HepG2 (cell line): Measurements from ENCODE around the gene MMD2. TPM values are rescaled to one million over a fixed set of nuclear protein-coding genes. Genes with fewer than 3 reads are reported as not detected.

Source experiments
- CREB1 ChIP-seq, 2 experiments: fragments of 450-650 bp in 1 of 2; IDR thresholded peaks; 2 replicates each; pipeline ENCODE4 v1.6.1; 2016 to 2017; ENCODE audit warnings: control low read depth in 1 of 2, mild to moderate bottlenecking in 1 of 2, missing compliant biosample characterization in 1 of 2, missing genetic modification characterization in 1 of 2
- DNMT1 ChIP-seq: sonication (generic); formaldehyde crosslinking; IDR thresholded peaks from 2 replicates; pipeline ENCODE4 v1.5.1; 2020; ENCODE audit warnings: mild to moderate bottlenecking, missing genetic modification reagents
- FOSL2 ChIP-seq: sonication (generic); formaldehyde crosslinking; IDR thresholded peaks from 2 replicates; pipeline ENCODE4 v1.4.0; 2020; ENCODE audit warnings: missing genetic modification reagents
- FOXA1 ChIP-seq, 2 experiments: fragments of 450-650 bp in 1 of 2; sonication (generic) in 1 of 2; formaldehyde crosslinking in 1 of 2; IDR thresholded peaks; 2 replicates each; pipeline versions ENCODE4 v1.4.0 to v1.6.1; 2016 to 2020; ENCODE audit warnings: missing genetic modification reagents in 1 of 2
- MAFK ChIP-seq, 2 experiments: IDR thresholded peaks in 1 of 2; conservative IDR thresholded peaks in 1 of 2; 2 replicates each; pipeline ENCODE4 v1.6.1; 2011; ENCODE audit warnings: improper control_type of control experiment in 2 of 2, low read length in 2 of 2
- NFE2L2 ChIP-seq: fragments of 150-350 bp; IDR thresholded peaks from 2 replicates; pipeline ENCODE4 v1.6.1; 2014; ENCODE audit warnings: low read length
- SPEN ChIP-seq: sonication (generic); formaldehyde crosslinking; IDR thresholded peaks from 2 replicates; pipeline ENCODE4 v1.5.1; 2020; ENCODE audit warnings: low read depth, mild to moderate bottlenecking, missing genetic modification reagents
- SUZ12 ChIP-seq: fragments of 150-350 bp; IDR thresholded peaks from 2 replicates; pipeline ENCODE4 v1.6.1; 2014; ENCODE audit warnings: low read depth, low read length
- YY1 ChIP-seq: IDR thresholded peaks from 2 replicates; pipeline ENCODE4 v1.6.1; 2011; ENCODE audit warnings: low read length, low read depth, moderate library complexity, mild to moderate bottlenecking; ENCODE audit not compliant: insufficient read depth, insufficient replicate concordance
- ZNF563 ChIP-seq: sonication (generic); formaldehyde crosslinking; IDR thresholded peaks from 2 replicates; pipeline ENCODE4 v1.8.0; 2022; ENCODE audit warnings: mild to moderate bottlenecking, moderate library complexity, missing genetic modification reagents
- ZNF577 ChIP-seq: sonication (generic); formaldehyde crosslinking; IDR thresholded peaks from 2 replicates; pipeline ENCODE4 v1.4.0; 2020; ENCODE audit warnings: mild to moderate bottlenecking, low read depth, missing genetic modification reagents, borderline replicate concordance
- polyA plus RNA-seq, 8 experiments: library from polyadenylated mRNA; depleted of rRNA in 3 of 8; stranded (reverse) in 7 of 8; unstranded in 1 of 8; fragments of >200 nt; fragmentation: Illumina TruSeq in 4 of 8; extraction: Trizol in 4 of 8; gene quantifications; 2 replicates each; pipeline versions ENCODE4 v1.2.1 to v1.2.3, GENCODE V29; 2011 to 2016; ENCODE audit warnings: low read depth in 4 of 8, missing spikeins in 1 of 8, mixed read lengths in 1 of 8; ENCODE audit not compliant: insufficient read depth in 1 of 8
- total RNA-seq, 5 experiments: library from RNA; depleted of rRNA; stranded (reverse); fragments of >200 nt; fragmentation: Illumina TruSeq; extraction: Trizol; gene quantifications; 2 replicates each; pipeline ENCODE4 v1.2.3, GENCODE V29; 2016; ENCODE audit warnings: low read depth in 1 of 5
- TF ChIP-seq, protein P1 (sequence below): sonication (generic); formaldehyde crosslinking; IDR thresholded peaks from 2 replicates; pipeline ENCODE4 v1.4.0; 2020; ENCODE audit warnings: missing genetic modification reagents, borderline replicate concordance
- TF ChIP-seq, protein P2 (sequence below): sonication (generic); formaldehyde crosslinking; IDR thresholded peaks from 2 replicates; pipeline ENCODE4 v1.5.1; 2020; ENCODE audit warnings: missing genetic modification reagents, mild to moderate bottlenecking, borderline replicate concordance
- TF ChIP-seq, protein P3 (sequence below): sonication (generic); formaldehyde crosslinking; IDR thresholded peaks from 2 replicates; pipeline ENCODE4 v1.8.0; 2023; ENCODE audit warnings: mild to moderate bottlenecking, missing genetic modification reagents

MMD2 gene
- total and polyA plus RNA-seq, 2 of the 13 experiments (the other 11 are each of a cell fraction or from before 2014, with no cell fraction given): not detected

DNA sequence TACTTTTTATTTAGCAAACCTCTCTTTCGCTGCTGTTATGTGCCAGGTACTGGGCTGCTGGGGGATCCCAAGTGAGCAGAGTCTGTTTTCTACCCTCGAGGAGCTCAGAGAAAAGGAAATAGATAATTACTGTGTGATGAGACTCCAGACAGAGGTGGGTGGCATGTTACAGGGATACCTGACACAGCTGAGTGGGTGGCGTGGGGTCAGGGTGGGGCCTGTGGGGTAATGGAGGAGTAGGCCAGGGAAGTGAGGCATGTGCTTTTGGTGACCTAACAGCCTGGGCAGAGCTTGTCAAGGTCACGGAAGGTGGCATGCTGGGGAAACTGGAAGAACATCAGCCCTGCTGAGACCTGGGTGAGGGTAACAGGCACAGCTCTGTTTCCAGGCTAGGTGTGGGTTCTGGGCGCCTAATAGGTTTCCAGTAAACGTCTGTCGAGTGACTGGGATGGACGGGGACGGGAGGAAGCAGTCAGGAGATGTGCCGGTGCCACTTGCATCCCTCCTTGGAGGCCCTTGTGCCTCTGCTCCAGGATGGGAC lies 36.5 kb upstream of the MMD2 start (continued):
- TF ChIP-seq, protein P1, sequence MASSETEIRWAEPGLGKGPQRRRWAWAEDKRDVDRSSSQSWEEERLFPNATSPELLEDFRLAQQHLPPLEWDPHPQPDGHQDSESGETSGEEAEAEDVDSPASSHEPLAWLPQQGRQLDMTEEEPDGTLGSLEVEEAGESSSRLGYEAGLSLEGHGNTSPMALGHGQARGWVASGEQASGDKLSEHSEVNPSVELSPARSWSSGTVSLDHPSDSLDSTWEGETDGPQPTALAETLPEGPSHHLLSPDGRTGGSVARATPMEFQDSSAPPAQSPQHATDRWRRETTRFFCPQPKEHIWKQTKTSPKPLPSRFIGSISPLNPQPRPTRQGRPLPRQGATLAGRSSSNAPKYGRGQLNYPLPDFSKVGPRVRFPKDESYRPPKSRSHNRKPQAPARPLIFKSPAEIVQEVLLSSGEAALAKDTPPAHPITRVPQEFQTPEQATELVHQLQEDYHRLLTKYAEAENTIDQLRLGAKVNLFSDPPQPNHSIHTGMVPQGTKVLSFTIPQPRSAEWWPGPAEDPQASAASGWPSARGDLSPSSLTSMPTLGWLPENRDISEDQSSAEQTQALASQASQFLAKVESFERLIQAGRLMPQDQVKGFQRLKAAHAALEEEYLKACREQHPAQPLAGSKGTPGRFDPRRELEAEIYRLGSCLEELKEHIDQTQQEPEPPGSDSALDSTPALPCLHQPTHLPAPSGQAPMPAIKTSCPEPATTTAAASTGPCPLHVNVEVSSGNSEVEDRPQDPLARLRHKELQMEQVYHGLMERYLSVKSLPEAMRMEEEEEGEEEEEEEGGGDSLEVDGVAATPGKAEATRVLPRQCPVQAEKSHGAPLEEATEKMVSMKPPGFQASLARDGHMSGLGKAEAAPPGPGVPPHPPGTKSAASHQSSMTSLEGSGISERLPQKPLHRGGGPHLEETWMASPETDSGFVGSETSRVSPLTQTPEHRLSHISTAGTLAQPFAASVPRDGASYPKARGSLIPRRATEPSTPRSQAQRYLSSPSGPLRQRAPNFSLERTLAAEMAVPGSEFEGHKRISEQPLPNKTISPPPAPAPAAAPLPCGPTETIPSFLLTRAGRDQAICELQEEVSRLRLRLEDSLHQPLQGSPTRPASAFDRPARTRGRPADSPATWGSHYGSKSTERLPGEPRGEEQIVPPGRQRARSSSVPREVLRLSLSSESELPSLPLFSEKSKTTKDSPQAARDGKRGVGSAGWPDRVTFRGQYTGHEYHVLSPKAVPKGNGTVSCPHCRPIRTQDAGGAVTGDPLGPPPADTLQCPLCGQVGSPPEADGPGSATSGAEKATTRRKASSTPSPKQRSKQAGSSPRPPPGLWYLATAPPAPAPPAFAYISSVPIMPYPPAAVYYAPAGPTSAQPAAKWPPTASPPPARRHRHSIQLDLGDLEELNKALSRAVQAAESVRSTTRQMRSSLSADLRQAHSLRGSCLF (CRISPR knock-in tag): no peak
- TF ChIP-seq NFE2L2: no peak
- TF ChIP-seq FOSL2 (CRISPR knock-in tag): no peak
- TF ChIP-seq CREB1 (IDR thresholded peaks at IDR 0.05): no peak
- TF ChIP-seq CREB1 (CRISPR knock-in tag; IDR thresholded peaks at IDR 0.05): no peak
- no peak for TF ChIP-seq SPEN (CRISPR knock-in tag)
- no peak for TF ChIP-seq ZNF563 (CRISPR knock-in tag)
- no peak for TF ChIP-seq SUZ12
- no peak for TF ChIP-seq DNMT1 (CRISPR knock-in tag)
- TF ChIP-seq FOXA1 (IDR thresholded peaks at IDR 0.05): no peak
- no peak for TF ChIP-seq FOXA1 (CRISPR knock-in tag; IDR thresholded peaks at IDR 0.05)
- TF ChIP-seq MAFK (conservative IDR thresholded peaks at IDR 0.05 in 1 of 2, IDR thresholded peaks at IDR 0.05 in 1 of 2; ENCODE audit: low read length in 2 of 2): no peak
- TF ChIP-seq, protein P2, sequence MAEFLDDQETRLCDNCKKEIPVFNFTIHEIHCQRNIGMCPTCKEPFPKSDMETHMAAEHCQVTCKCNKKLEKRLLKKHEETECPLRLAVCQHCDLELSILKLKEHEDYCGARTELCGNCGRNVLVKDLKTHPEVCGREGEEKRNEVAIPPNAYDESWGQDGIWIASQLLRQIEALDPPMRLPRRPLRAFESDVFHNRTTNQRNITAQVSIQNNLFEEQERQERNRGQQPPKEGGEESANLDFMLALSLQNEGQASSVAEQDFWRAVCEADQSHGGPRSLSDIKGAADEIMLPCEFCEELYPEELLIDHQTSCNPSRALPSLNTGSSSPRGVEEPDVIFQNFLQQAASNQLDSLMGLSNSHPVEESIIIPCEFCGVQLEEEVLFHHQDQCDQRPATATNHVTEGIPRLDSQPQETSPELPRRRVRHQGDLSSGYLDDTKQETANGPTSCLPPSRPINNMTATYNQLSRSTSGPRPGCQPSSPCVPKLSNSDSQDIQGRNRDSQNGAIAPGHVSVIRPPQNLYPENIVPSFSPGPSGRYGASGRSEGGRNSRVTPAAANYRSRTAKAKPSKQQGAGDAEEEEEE: no peak
- no peak for TF ChIP-seq YY1
- TF ChIP-seq, protein P3, sequence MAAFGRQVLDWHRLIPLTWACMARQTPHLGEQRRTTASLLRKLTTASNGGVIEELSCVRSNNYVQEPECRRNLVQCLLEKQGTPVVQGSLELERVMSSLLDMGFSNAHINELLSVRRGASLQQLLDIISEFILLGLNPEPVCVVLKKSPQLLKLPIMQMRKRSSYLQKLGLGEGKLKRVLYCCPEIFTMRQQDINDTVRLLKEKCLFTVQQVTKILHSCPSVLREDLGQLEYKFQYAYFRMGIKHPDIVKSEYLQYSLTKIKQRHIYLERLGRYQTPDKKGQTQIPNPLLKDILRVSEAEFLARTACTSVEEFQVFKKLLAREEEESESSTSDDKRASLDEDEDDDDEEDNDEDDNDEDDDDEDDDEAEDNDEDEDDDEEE (CRISPR knock-in tag): no peak
- no peak for TF ChIP-seq ZNF577 (CRISPR knock-in tag)
